ENCODE measurements around the gene ITGA2B.
"Not testable (repeated sequence)": the region's sequence is repeated elsewhere in the genome, so short reads cannot be mapped to it uniquely, and the experiment has no call there.

ITGA2B gene

GRCh38 chr17:44389281-44389680, at the start of gene ITGA2B:
Gene ITGA2B (minus strand): TSS chr17:44389649. CDS start chr17:44389473, 176 bp downstream.
- no peak for DNase-seq

- no peak for DNase-seq
These were observed 49.7 kb upstream of the ITGA2B start for GRCh38 chr17:44439168-44439567.

- DNase-seq: no peak
These were observed 49.2 kb upstream of the ITGA2B start for GRCh38 chr17:44438636-44439035.

GRCh38 chr17:44436336-44436735, 46.9 kb upstream of the ITGA2B start:
- DNase-seq: no peak

- DNase-seq: no peak
These were observed 43.1 kb upstream of the ITGA2B start for GRCh38 chr17:44432254-44433157.

- DNase-seq: no peak
These were observed 35.5 kb upstream of the ITGA2B start for GRCh38 chr17:44424828-44425461.

GRCh38 chr17:44417553-44417952, 28.1 kb upstream of the ITGA2B start:
- DNase-seq: no peak

- DNase-seq: no peak
These were observed 27.3 kb upstream of the ITGA2B start for GRCh38 chr17:44416558-44417289.

GRCh38 chr17:44414394-44415155, 25.1 kb upstream of the ITGA2B start:
- DNase-seq: no peak

- no peak for DNase-seq
These were observed 20.0 kb upstream of the ITGA2B start for GRCh38 chr17:44409309-44410028.

- no peak for DNase-seq
These were observed 19.3 kb upstream of the ITGA2B start for GRCh38 chr17:44408786-44409185.

- DNase-seq: no peak
These were observed 13.2 kb upstream of the ITGA2B start for GRCh38 chr17:44402564-44403172.

GRCh38 chr17:44400226-44400847, 10.9 kb upstream of the ITGA2B start:
- no peak for DNase-seq

GRCh38 chr17:44398692-44399691, 9.5 kb upstream of the ITGA2B start:
- no peak for DNase-seq

GRCh38 chr17:44397479-44398440, 8.3 kb upstream of the ITGA2B start:
- no peak for DNase-seq

GRCh38 chr17:44396946-44397345, 7.5 kb upstream of the ITGA2B start:
- DNase-seq: no peak

GRCh38 chr17:44394833-44395232, 5.4 kb upstream of the ITGA2B start:
- no peak for DNase-seq

GRCh38 chr17:44394112-44394511, 4.7 kb upstream of the ITGA2B start:
- not testable (repeated sequence) for DNase-seq

All from right hindlimb (tissue), 1 donor.